Chondrocyte (in vitro differentiated cells): Measurements from ENCODE around the gene CCL23. TPM values are rescaled to one million over a fixed set of nuclear protein-coding genes. Genes with fewer than 3 reads are reported as not detected.

ENCODE experiments used
- DNase-seq: peaks from one replicate; pipeline ENCODE4 v3.0.0; 2021; ENCODE audit warnings: mixed read lengths, low spot score
- H3K27ac Mint-ChIP-seq: one replicate; pipeline ENCODE4 v1.8.0; 2021; ENCODE audit warnings: mild to moderate bottlenecking, moderate library complexity, mixed read lengths; ENCODE audit not compliant: unreplicated experiment
- H3K27me3 Mint-ChIP-seq: 2 replicates; pipeline ENCODE4 v1.8.0; 2021; ENCODE audit warnings: low read depth, mixed read lengths
- H3K36me3 Mint-ChIP-seq: 2 replicates; pipeline ENCODE4 v1.8.0; 2021; ENCODE audit warnings: low read depth, mixed read lengths
- H3K4me1 Mint-ChIP-seq: 2 replicates; pipeline ENCODE4 v1.8.0; 2021; ENCODE audit warnings: low read depth, mild to moderate bottlenecking, mixed read lengths
- H3K4me3 Mint-ChIP-seq: one replicate; pipeline ENCODE4 v1.8.0; 2021; ENCODE audit warnings: mild to moderate bottlenecking, moderate library complexity, mixed read lengths; ENCODE audit not compliant: unreplicated experiment
- H3K9me3 Mint-ChIP-seq: 2 replicates; pipeline ENCODE4 v1.8.0; 2021; ENCODE audit warnings: low read depth, mixed read lengths
- total RNA-seq: library from RNA; stranded (reverse); gene quantifications from 3 replicates; pipeline ENCODE4 v1.2.1, GENCODE V29; 2021
- TF ChIP-seq, protein P1 (sequence below): fragments of 200-600 bp; sonication (generic); IDR thresholded peaks from 2 replicates; pipeline ENCODE4 v1.5.0; 2021; ENCODE audit warnings: antibody characterized with exemption, mild to moderate bottlenecking, moderate library complexity

The CCL23 gene
- total RNA-seq, 1 donor from 2014 or later: not detected

DNA sequence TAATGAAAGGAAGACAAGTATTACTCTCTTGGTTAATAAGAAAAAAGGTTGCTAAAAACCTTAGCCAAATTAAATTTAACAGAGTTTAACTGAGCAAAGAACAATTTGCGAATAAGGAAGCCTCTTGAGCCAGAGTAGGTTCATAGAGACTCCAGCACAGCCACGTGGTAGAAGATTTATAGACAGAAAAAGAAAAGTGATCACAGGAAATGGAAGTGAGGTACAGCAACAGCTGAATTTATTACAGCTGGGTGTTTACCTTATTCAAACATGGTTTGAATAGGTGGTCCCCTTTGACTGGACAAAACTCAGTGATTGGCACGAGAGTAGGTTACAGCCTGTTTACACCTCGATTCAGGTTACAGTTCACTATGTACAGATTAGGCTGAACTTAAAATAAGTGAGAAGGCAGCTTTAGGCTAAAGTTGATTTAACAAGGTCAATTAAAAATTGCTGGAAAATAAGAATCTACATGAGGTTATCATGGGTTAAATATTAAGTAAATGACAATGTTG is 13.1 kb downstream of the CCL23 start:
- H3K27ac Mint-ChIP-seq: no peak overlapping the region
- peaks cover 15% of the 10 kb centered on the region for H3K27me3 Mint-ChIP-seq
- H3K36me3 Mint-ChIP-seq: no peaks in the 10 kb centered on the region
- DNase-seq: no peak
- H3K9me3 Mint-ChIP-seq: peaks cover 6% of the 10 kb centered on the region
- TF ChIP-seq, protein P1, sequence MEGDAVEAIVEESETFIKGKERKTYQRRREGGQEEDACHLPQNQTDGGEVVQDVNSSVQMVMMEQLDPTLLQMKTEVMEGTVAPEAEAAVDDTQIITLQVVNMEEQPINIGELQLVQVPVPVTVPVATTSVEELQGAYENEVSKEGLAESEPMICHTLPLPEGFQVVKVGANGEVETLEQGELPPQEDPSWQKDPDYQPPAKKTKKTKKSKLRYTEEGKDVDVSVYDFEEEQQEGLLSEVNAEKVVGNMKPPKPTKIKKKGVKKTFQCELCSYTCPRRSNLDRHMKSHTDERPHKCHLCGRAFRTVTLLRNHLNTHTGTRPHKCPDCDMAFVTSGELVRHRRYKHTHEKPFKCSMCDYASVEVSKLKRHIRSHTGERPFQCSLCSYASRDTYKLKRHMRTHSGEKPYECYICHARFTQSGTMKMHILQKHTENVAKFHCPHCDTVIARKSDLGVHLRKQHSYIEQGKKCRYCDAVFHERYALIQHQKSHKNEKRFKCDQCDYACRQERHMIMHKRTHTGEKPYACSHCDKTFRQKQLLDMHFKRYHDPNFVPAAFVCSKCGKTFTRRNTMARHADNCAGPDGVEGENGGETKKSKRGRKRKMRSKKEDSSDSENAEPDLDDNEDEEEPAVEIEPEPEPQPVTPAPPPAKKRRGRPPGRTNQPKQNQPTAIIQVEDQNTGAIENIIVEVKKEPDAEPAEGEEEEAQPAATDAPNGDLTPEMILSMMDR: no peak
- no peak overlapping the region for H3K4me3 Mint-ChIP-seq
- no peaks in the 10 kb centered on the region for H3K4me1 Mint-ChIP-seq

DNA sequence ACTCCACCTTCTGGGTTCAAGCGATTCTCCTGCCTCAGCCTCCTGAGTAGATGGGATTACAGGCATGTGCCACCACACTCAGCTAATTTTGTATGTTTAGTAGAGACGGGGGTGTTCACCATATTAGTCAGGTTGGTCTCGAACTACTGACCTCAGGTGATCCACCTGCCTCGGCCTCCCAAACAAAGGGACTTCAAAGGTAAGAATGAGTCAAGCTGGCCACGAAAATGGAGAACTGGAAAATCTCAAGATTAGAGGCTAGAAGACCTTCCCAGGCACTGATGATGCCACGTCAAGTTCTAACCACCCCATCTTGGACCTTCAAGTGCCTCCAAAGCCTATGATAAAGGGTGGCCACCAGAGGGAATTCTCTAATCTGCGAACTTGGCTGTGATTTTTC is 15.1 kb downstream of the CCL23 start:
- H3K36me3 Mint-ChIP-seq: no peaks in the 10 kb centered on the region
- H3K4me3 Mint-ChIP-seq: no peak overlapping the region
- no peaks in the 10 kb centered on the region for H3K4me1 Mint-ChIP-seq
- no peak overlapping the region for H3K27ac Mint-ChIP-seq
- no peak for DNase-seq
- H3K27me3 Mint-ChIP-seq: peaks cover 22% of the 10 kb centered on the region
- H3K9me3 Mint-ChIP-seq: no peaks in the 10 kb centered on the region
- TF ChIP-seq, protein P1: no peak

DNA sequence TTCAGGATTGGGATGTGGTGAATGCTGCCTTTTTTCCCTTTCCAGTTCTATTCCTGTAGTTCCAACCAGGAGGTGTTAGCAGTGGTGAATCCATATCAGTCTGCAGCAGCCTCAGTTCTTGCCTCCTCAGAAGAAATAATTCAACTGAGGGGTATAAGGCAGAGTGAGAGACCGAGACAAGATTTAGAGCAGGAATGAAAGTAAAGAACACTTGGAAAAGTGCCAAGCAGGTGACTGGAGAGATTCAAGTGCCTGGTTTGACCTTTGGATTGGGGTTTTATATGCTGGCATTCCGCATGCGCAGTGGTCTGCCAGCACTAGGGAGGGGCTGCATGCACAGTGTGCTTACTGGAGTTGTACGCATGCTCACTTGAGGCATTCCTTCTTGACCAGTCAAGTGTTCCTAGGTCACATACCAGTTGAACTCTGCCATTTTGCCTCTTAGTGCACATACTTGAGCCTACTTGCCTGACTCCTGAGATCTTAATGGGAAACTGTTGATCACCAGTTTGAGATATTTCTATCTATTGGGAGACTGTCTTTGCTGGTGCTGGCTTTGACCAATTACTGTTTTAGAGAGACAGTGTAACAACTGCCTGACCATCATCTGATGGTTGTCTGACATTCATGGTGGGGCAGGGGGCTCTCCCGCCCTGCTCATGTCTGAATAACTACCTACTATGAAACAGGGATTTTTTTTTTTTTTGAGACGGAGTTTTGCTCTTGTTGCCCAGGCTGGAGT is 15.7 kb downstream of the CCL23 start:
- no peak overlapping the region for H3K27ac Mint-ChIP-seq
- H3K36me3 Mint-ChIP-seq: no peaks in the 10 kb centered on the region
- no peaks in the 10 kb centered on the region for H3K9me3 Mint-ChIP-seq
- no peak for DNase-seq
- H3K27me3 Mint-ChIP-seq: peaks cover 26% of the 10 kb centered on the region
- H3K4me3 Mint-ChIP-seq: no peak overlapping the region
- H3K4me1 Mint-ChIP-seq: no peaks in the 10 kb centered on the region
- TF ChIP-seq, protein P1: no peak

DNA sequence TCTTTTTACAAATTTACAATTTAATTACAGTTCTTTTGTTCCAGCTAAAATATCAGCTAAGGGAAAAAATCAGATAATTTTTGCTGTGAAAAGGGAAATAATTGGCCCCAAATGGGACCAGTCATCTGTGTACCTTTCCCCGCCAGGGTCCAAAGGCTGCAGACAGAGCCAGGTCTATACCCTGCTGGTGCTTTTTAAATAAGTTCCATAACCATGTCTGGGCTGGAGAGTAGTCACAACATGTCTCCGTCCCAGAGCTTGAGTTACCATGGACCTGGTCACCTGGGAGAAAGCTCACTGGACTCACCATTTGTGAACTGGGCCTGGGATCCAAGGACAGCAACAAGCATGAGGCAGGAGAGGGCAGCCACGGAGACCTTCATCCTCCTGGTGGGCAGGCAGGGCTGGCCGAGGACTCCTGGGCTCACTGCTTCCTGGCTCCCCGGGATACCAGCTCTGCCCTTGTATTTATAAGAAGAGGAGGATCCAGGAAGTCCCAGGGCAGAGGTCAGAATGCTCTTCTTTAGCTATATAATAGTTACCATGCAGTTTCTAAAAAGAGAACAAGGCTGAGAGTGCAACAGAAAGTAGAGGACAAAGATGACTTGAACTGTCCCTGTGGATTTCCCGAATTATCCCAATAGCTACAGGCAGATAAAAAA is 16.5 kb downstream of the CCL23 start, which contains the start of gene CCL15:
CCL15 (minus strand) TSS at position 444 of the 662 bp plus-strand sequence; CDS start at position 383, 61 bp downstream.
- Mint-ChIP-seq H3K9me3 (no peaks in the 10 kb centered on the region), H3K4me3 (no peak within 1 kb of the TSS), H3K27ac (no peak within 1 kb of the TSS), H3K4me1 (no peaks in the 10 kb centered on the region), H3K27me3 (peaks cover 32% of the 10 kb centered on the region), H3K36me3 (no peaks in the 10 kb centered on the region)
- no peak for DNase-seq
- TF ChIP-seq, protein P1: no peak

DNA sequence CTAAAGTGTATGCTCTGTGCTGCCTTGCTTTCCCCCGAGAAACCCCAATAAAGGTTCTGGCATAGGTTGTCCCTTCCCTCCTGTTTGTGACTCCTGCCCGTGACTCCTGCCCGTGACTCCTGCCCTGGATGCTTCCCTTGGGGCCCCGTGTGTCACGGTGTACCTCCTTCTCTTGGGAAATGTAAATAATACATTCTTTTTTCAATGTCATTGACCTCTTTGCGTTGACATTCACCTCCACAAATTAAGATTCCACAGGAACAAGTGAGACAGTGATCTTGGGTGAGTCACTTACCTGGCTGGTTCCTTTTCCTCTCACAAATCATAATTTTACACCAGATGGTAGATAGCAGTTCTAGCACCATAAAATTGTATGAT is 17.1 kb downstream of the CCL23 start:
- Mint-ChIP-seq H3K4me1 (no peaks in the 10 kb centered on the region), H3K4me3 (no peak overlapping the region), H3K27ac (no peak overlapping the region), H3K27me3 (peaks cover 30% of the 10 kb centered on the region), H3K36me3 (no peaks in the 10 kb centered on the region), H3K9me3 (no peaks in the 10 kb centered on the region)
- no peak for DNase-seq
- TF ChIP-seq, protein P1: no peak
